Gastroesophageal sphincter (tissue), 4 donors: ENCODE data around the gene RESP18. TPM values are rescaled to one million over a fixed set of nuclear protein-coding genes. Genes with fewer than 3 reads are reported as not detected.

Source experiments
- ATAC-seq: fragments of 150-250 bp; one replicate; pipeline ENCODE4 v1.9.1; 2016; ENCODE audit warnings: mild to moderate bottlenecking, moderate library complexity
- H3K27ac ChIP-seq, 4 donors: fragments of 200-600 bp; sonication (generic) in 3 of 4; 1 replicate in 3 of 4; 2 replicates in 1 of 4; pipeline ENCODE4 v1.5.1; 2016 to 2019
- H3K27me3 ChIP-seq: fragments of 200-600 bp; sonication (generic); one replicate; pipeline ENCODE4 v1.5.1; 2019
- H3K36me3 ChIP-seq, 2 donors: fragments of 200-600 bp; sonication (generic); one replicate each; pipeline ENCODE4 v1.5.1; 2019; ENCODE audit warnings: control low read depth in 1 of 2
- H3K4me1 ChIP-seq, 3 donors: fragments of 200-600 bp; sonication (generic); 1 replicate in 2 of 3; 2 replicates in 1 of 3; pipeline ENCODE4 v1.5.1; 2016 to 2019; ENCODE audit warnings: control low read depth in 2 of 3
- H3K4me3 ChIP-seq, 2 donors: fragments of 200-600 bp; sonication (generic); one replicate each; pipeline ENCODE4 v1.5.1; 2019; ENCODE audit warnings: mild to moderate bottlenecking in 1 of 2, moderate library complexity in 1 of 2
- H3K9me3 ChIP-seq, 3 donors: fragments of 200-600 bp; sonication (generic); one replicate each; pipeline ENCODE4 v1.5.1; 2017 to 2019; ENCODE audit warnings: control low read depth in 2 of 3
- EP300 ChIP-seq: sonication (generic); formaldehyde crosslinking; IDR thresholded peaks from one replicate; pipeline ENCODE4 v1.6.1; 2017; ENCODE audit warnings: antibody characterized with exemption, mild to moderate bottlenecking
- POLR2A ChIP-seq, 2 donors: fragments of 450-650 bp; IDR thresholded peaks; one replicate each; pipeline ENCODE4 v1.6.1; 2017; ENCODE audit warnings: antibody characterized with exemption in 2 of 2, mild to moderate bottlenecking in 2 of 2, moderate library complexity in 1 of 2
- POLR2AphosphoS5 ChIP-seq: sonication (generic); formaldehyde crosslinking; IDR thresholded peaks from one replicate; pipeline ENCODE4 v1.6.1; 2017; ENCODE audit warnings: antibody characterized with exemption
- WGBS, 2 donors: methylation state at CpG; one replicate each; pipeline ENCODE4 v1.1.5; 2018; ENCODE audit warnings: low coverage in 1 of 2; 5-methylcytosine and 5-hydroxymethylcytosine counted together
- total RNA-seq, 4 donors: library from RNA; depleted of rRNA; stranded (reverse); fragments of >200 nt; gene quantifications; one replicate each; pipeline ENCODE4 v1.1.0, GENCODE V29; 2016
- TF ChIP-seq, protein P1 (sequence below), 4 experiments: fragments of 200-600 bp in 2 of 4; fragments of 450-650 bp in 2 of 4; sonication (generic) in 1 of 4; IDR thresholded peaks; one replicate each; pipeline ENCODE4 v1.5.1; 2017 to 2019; ENCODE audit warnings: antibody characterized with exemption in 4 of 4, mild to moderate bottlenecking in 2 of 4, moderate library complexity in 2 of 4

RESP18 gene
- total RNA-seq, 4 donors from 2014 or later: not detected

DNA sequence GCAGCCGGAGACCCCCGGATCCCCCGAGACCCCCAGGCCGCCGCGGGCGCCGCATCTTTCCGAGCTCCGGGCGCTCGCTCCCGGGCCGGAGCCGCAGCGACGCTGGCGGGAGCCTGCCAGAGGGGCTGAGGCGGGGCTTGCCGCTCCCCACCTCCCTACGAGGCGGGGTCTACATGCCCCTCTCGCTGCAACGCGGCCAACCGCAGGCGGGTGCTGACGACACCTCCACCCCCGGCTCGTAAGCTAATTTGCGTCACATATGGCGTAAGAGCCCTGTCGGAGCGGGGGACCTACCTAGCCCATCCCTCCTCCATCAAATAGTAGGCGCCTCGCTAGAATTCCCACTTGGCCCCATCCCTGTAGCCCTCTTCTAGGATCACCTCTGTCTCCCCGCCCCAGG, 23.3 kb downstream of the RESP18 start, which contains the start of gene PTPRN:
PTPRN (minus strand) TSS at position 124 of the 400 bp plus-strand sequence; CDS start at position 55, 69 bp downstream.
- peaks cover 92% of the 10 kb centered on the region for H3K27me3 ChIP-seq
- H3K36me3 ChIP-seq: no peaks in the 10 kb centered on the region
- TF ChIP-seq POLR2A (IDR thresholded peaks at IDR 0.05) (no peak), POLR2AphosphoS5 (no peak), EP300 (no peak)
- TF ChIP-seq, protein P1, sequence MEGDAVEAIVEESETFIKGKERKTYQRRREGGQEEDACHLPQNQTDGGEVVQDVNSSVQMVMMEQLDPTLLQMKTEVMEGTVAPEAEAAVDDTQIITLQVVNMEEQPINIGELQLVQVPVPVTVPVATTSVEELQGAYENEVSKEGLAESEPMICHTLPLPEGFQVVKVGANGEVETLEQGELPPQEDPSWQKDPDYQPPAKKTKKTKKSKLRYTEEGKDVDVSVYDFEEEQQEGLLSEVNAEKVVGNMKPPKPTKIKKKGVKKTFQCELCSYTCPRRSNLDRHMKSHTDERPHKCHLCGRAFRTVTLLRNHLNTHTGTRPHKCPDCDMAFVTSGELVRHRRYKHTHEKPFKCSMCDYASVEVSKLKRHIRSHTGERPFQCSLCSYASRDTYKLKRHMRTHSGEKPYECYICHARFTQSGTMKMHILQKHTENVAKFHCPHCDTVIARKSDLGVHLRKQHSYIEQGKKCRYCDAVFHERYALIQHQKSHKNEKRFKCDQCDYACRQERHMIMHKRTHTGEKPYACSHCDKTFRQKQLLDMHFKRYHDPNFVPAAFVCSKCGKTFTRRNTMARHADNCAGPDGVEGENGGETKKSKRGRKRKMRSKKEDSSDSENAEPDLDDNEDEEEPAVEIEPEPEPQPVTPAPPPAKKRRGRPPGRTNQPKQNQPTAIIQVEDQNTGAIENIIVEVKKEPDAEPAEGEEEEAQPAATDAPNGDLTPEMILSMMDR (IDR thresholded peaks at IDR 0.05): no peak
- WGBS, 2 donors: 4% methylated on average over 11 to 13 of the region's 37 CpGs
- H3K4me3 ChIP-seq: no peak within 1 kb of the TSS
- H3K27ac ChIP-seq: no peak within 1 kb of the TSS
- peaks cover 0 to 13% (median 0%) of the 10 kb centered on the region in 3 donors for H3K4me1 ChIP-seq
- no peaks in the 10 kb centered on the region for H3K9me3 ChIP-seq
- ATAC-seq: no peak

DNA sequence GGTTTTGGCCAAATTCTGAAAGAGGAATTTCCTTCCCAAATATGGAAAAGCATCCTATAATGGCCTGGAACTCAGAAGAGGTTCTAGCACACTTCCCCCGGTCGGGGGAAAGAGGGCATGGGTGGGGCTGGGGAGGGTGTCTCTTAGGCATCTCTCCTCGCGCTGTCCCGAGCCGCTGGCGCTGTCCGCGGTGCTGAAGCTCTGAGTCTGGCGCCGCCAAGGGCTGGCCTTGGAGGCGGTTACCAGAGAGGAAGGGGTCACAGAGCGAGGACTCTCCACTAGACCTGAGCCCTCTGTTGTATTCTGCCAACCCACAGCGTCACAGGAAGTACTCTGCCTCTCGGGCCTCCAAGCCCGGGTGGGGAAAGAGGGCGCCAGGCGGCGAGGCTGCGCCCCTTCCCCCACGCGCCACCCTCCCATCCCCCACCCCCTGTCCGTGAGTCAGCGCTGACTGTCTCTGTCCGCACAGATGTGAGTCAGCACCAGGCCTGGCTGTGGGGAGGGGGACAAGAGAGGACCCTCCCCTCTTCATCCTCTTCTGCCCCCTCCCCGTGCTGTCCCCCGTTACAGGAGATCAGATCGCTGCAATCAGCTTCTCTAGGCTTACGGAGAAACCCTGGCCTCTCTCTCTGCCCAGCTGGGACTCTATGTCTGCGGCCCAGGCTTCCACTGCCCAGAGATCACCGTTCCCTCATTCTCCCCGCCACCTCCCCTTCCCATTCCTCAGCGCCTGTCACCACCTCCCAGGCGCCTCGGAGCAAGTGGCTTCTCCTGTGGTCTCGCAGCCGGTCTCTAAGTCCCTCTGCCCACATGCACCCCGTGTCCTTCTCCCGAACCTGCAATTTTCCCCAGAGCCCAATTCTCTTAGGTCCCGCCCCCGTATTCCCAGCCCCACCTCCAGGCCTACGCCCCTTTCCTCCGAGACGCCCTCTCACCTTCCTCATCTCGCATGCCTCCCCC, 24.1 kb downstream of the RESP18 start:
- H3K9me3 ChIP-seq: no peaks in the 10 kb centered on the region
- H3K4me1 ChIP-seq: peaks cover 0 to 13% (median 0%) of the 10 kb centered on the region in 3 donors
- H3K4me3 ChIP-seq: no peak overlapping the region
- TF ChIP-seq, protein P1 (IDR thresholded peaks at IDR 0.05): no peak
- TF ChIP-seq EP300: no peak
- TF ChIP-seq POLR2A (IDR thresholded peaks at IDR 0.05): no peak
- TF ChIP-seq POLR2AphosphoS5: no peak
- ATAC-seq: peak; percentile 55
- H3K27ac ChIP-seq: no peak overlapping the region
- no peaks in the 10 kb centered on the region for H3K36me3 ChIP-seq
- H3K27me3 ChIP-seq: peaks cover 92% of the 10 kb centered on the region
- 3 to 5% methylated on average over 13 to 17 of the region's 45 CpGs for WGBS, 2 donors

DNA sequence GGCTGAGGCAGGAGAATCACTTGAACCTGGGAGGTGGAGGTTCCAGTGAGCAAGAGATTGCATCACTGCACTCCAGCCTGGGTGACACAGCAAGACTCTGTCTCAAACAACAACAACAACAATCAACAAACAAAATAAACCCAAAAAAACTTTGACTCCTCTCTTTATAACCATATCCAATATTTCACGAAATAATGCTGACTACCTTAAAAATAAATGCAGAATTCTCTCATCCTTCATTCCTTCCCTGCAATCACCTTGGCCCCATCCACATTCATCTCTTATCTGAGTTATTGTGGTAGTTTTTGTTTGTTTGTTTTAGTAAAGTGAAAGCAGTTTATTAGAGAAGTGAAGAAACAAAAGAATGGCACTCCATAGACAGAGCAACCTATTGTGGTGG, 26.5 kb downstream of the RESP18 start:
- peaks cover 90% of the 10 kb centered on the region for H3K27me3 ChIP-seq
- H3K9me3 ChIP-seq: no peaks in the 10 kb centered on the region

DNA sequence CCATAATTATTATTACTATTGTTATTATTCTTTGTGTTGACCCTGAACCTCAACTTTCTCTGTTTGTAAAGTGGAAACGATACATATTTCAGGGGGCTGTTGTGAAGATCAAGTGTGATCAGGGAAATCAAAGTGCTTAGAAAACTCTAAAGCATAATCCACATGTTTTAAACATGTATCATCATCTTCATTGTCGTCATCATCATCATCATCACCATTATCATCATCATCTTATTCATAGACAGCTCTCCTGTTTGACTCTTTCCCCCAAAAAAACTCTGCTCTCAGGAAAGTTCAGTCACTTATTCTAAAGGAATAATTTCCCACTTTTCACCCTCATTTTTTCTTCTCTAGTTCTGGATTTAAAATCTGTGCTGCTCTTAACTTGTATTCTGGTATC, 28.3 kb downstream of the RESP18 start:
- Histone ChIP-seq H3K4me1 (peaks cover 0 to 10% (median 0%) of the 10 kb centered on the region in 3 donors), H3K9me3 (no peaks in the 10 kb centered on the region), H3K27me3 (peaks cover 88% of the 10 kb centered on the region), H3K27ac (no peak overlapping the region), H3K36me3 (no peaks in the 10 kb centered on the region), H3K4me3 (no peak overlapping the region)
- TF ChIP-seq, protein P1 (IDR thresholded peaks at IDR 0.05): no peak
- TF ChIP-seq EP300 (no peak), POLR2AphosphoS5 (no peak), POLR2A (IDR thresholded peaks at IDR 0.05) (no peak)
- 49 to 58% methylated on average over 2 of the region's 2 CpGs for WGBS, 2 donors
- ATAC-seq: no peak

More for the DNA sequence above, 26.5 kb downstream of the RESP18 start:
- WGBS, 2 donors: 72 to 100% methylated on average over 1 of the region's 1 CpG
- no peak overlapping the region for H3K4me3 ChIP-seq
- TF ChIP-seq POLR2A (IDR thresholded peaks at IDR 0.05): no peak
- no peak for TF ChIP-seq POLR2AphosphoS5
- TF ChIP-seq, protein P1 (IDR thresholded peaks at IDR 0.05): no peak
- no peak for TF ChIP-seq EP300
- H3K36me3 ChIP-seq: no peaks in the 10 kb centered on the region
- no peak for ATAC-seq
- H3K4me1 ChIP-seq: peaks cover 0 to 13% (median 0%) of the 10 kb centered on the region in 3 donors
- no peak overlapping the region for H3K27ac ChIP-seq
